PFSK-1 (cell line): ENCODE measurements around the gene FKBP14.

ENCODE experiments used
- FOXP2 ChIP-seq: optimal IDR thresholded peaks from 2 replicates; pipeline ENCODE3; 2011; ENCODE audit warnings: borderline replicate concordance, control low read depth, inconsistent platforms; ENCODE audit not compliant: insufficient read depth; ENCODE audit errors: extremely low read length, extremely low read depth
- POLR2AphosphoS5 ChIP-seq: IDR thresholded peaks from 2 replicates; pipeline ENCODE4 v1.6.1; 2012; ENCODE audit warnings: low read depth, mild to moderate bottlenecking, control low read depth, low read length, moderate library complexity
- REST ChIP-seq, 2 experiments: IDR thresholded peaks; 2 replicates each; pipeline versions ENCODE4 v1.6.1 to v1.8.0; 2011 to 2012; ENCODE audit warnings: low read depth in 2 of 2, low read length in 2 of 2, control low read depth in 1 of 2, inconsistent platforms in 1 of 2, mild to moderate bottlenecking in 1 of 2, moderate library complexity in 1 of 2; ENCODE audit not compliant: insufficient read depth in 1 of 2
- SIN3A ChIP-seq: IDR thresholded peaks from 2 replicates; pipeline ENCODE4 v1.6.1; 2012; ENCODE audit warnings: mild to moderate bottlenecking, low read length, moderate library complexity, borderline replicate concordance; ENCODE audit not compliant: insufficient read depth
- TAF1 ChIP-seq: IDR thresholded peaks from 2 replicates; pipeline ENCODE4 v1.6.1; 2012; ENCODE audit warnings: low read length, control low read depth, borderline replicate concordance; ENCODE audit not compliant: insufficient read depth

FKBP14 gene

GRCh38 chr7:29976673-29977415, 49.7 kb downstream of the FKBP14 start:
- TF ChIP-seq TAF1: no peak
- TF ChIP-seq SIN3A: no peak
- TF ChIP-seq POLR2AphosphoS5: no peak
- no peak for TF ChIP-seq REST (IDR thresholded peaks at IDR 0.05; ENCODE audit: insufficient read depth in 1 of 2, low read depth in 2 of 2, low read length in 2 of 2)
- TF ChIP-seq FOXP2: no peak

GRCh38 chr7:29976266-29976665, 50.2 kb downstream of the FKBP14 start:
- TF ChIP-seq FOXP2 (no peak), TAF1 (no peak), REST (IDR thresholded peaks at IDR 0.05; ENCODE audit: insufficient read depth in 1 of 2, low read depth in 2 of 2, low read length in 2 of 2) (no peak), SIN3A (no peak), POLR2AphosphoS5 (no peak)

GRCh38 chr7:29975561-29975960, 50.9 kb downstream of the FKBP14 start:
- TF ChIP-seq POLR2AphosphoS5 (no peak), TAF1 (no peak), SIN3A (no peak)

- no peak for TF ChIP-seq REST (IDR thresholded peaks at IDR 0.05; ENCODE audit: insufficient read depth in 1 of 2, low read depth in 2 of 2, low read length in 2 of 2)
- no peak for TF ChIP-seq FOXP2
- no peak for TF ChIP-seq POLR2AphosphoS5
- no peak for TF ChIP-seq SIN3A
- TF ChIP-seq TAF1: no peak
Measured at GRCh38 chr7:29974286-29974685, 52.2 kb downstream of the FKBP14 start.

GRCh38 chr7:29972315-29972669, 54.2 kb downstream of the FKBP14 start:
- TF ChIP-seq SIN3A (no peak), REST (IDR thresholded peaks at IDR 0.05; ENCODE audit: insufficient read depth in 1 of 2, low read depth in 2 of 2, low read length in 2 of 2) (no peak), POLR2AphosphoS5 (no peak), TAF1 (no peak), FOXP2 (no peak)
